Muscle of arm (tissue), 12 donors: ENCODE measurements around the gene LRRC41. TPM values are rescaled to one million over a fixed set of nuclear protein-coding genes. Genes with fewer than 3 reads are reported as not detected.
A peak's percentile ranks its signal among the peaks of the same experiment; 100 is the strongest.
"Not testable (repeated sequence)": the region's sequence is repeated elsewhere in the genome, so short reads cannot be mapped to it uniquely, and the experiment has no call there.

Experiments
- DNase-seq: peaks from one replicate; pipeline ENCODE4 v3.0.0-alpha.2; 2013
- polyA plus RNA-seq, 12 donors: library from polyadenylated mRNA; unstranded; fragments of 120-200 nt; gene quantifications; one replicate each; pipeline ENCODE4 v1.2.1, GENCODE V29; 2013; ENCODE audit not compliant: insufficient read length in 12 of 12

Gene LRRC41
- polyA plus RNA-seq, 12 donors: 44.1 to 62.3 (median 57.2) TPM; not detected in 1

DNA sequence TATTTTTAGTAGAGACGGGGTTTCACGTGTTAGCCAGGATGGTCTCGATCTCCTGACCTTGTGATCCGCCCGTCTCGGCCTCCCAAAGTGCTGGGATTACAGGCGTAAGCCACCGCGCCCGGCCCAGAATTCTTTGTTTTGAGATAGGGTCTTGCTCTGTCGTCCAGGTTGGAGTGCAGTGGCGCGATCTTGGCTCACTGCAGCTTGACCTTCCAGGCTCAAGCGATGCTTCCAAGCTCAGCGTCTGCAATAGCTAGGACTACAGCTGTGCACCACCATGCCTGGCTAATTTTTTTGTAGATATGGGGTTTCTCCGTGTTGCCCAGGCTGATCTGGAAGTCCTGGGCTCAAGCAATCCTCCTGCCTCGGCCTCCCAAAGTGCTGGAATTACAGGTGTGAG is 57.3 kb downstream of the LRRC41 start:
- DNase-seq: not testable (repeated sequence)

DNA sequence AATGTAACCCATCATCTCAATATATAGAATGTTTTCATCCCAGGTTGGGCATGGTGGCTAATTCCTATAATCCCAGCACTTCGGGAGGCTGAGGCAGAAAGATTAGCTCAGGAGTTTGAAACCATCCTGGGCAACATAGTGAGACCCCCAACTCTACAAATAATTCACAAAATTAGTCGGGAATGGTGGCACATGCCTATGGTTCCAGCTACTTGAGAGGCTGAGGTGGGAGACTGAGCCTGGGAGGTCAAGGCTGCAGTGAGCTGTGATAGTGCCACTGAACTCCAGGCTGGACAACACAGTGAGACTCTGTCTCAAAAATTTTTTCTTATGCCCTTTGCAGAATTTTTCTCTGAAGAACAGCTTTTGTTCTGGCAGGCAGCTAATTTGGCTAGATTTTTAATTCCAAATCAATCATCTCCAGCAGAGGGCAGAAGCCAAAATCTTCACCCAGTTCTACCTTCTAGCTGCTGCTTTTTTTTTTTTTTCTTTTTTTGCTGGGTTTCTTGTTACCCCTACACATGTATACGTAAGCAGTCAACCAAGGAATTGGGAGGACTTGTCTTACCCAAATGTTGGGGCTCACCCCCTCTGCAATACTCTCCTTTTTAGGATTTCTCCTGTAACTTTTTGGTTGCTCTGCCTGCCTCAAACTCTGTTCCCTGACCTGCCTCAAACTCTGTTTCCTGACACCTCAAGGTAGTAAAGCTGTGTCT is 58.6 kb downstream of the LRRC41 start:
- DNase-seq: peak; percentile 5

DNA sequence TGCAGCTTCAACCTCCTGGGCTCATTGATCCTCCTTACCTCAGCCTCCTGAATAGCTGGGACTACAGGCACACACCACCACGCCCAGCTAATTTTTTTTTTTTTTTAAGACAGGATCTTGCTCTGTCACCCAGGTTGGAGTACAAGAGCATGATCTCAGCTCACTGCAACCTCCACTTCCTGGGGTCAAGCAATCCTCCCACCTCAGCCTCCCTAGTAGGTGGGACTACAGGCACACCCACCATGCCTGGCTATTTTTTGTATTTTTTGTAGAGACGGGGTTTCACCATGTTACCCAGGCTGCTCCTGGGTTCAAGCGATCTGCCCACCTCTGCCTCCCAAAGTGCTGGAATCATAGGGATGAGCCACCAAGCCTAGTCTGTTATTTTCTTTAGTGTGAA is 59.6 kb downstream of the LRRC41 start:
- DNase-seq: not testable (repeated sequence)

DNA sequence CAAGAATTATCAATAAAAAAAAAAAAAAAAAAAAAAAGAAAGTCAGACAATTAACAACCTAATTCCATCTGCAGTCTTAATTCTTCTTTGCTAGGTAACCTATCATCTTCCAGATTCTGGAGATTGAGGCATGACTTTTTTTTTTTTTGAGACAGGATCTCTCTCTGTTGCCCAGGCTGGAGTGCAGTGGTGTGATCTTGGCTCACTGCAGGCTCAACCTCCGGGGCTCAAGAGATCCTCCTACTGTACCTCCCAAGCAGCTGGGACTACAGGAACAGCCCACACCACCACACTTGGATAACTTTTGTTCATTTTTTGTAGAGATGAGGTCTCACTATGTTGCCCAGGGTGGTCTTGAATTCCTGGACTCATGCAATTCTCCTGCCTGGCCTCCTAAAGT is 60.5 kb downstream of the LRRC41 start:
- DNase-seq: no peak

DNA sequence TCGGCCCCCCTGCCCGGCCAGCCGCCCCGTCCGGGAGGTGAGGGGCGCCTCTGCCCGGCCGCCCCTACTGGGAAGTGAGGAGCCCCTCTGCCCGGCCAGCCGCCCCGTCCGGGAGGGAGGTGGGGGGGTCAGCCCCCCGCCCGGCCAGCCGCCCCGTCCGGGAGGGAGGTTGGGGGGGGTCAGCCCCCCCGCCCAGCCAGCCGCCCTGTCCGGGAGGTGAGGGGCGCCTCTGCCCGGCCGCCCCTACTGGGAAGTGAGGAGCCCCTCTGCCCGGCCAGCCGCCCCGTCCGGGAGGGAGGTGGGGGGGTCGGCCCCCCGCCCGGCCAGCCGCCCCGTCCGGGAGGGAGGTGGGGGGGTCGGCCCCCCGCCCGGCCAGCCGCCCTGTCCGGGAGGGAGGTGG is 61.7 kb downstream of the LRRC41 start:
- DNase-seq: not testable (repeated sequence)

DNA sequence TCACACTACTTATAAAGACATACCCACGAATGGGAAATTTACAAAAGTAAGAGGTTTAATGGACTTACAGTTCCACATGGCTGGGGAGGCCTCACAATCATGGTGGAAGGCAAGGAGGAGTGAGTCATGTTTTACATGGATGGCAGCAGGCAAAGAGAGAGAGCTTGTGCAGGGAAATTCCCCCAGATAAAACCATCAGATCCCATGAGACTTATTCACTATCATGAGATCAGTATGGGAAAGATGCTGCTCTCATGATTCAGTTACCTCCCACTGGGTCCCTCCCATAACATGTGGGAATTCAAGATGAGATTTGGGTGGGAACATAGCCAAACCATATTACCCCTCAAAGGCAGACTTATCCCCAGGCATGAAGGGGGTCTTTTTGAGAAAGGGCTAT is 64.6 kb downstream of the LRRC41 start:
- DNase-seq: not testable (repeated sequence)

DNA sequence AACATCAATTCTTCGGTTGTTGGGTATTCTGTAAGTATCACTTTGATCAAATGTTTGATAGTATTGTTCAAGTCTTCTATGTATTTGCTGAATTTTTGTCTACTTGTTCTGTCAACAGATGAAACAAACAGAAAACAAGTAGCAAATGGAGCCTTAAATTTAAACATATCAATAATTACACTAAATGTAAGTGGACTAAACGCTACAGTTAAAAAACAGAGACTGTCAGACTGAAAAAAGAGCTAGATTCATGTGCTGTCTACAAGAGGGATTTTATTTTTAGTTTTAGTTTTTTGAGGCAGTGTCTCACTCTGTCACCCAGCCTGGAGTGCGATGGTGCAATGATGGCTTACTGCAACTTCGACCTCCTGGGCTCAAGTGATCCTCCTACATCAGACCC is 66.5 kb downstream of the LRRC41 start:
- no peak for DNase-seq

DNA sequence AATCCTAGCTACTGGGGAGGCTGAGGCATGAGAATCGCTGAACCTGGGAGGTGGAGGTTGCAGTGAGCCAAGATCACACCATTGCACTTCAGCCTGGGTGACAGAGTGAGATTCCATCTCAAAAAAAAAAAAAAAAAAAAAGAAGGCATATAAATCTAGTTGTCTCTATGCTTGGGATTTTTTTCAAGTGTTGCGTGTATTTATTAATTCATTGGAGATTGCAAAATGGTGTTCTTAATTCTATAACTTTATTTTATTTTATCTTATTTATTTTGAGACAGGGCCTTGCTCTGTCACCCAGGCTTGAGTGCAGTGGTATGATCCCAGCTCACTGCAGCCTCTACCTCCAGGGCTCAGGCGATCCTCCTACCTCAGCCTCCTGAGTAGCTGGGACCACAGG is 72.2 kb downstream of the LRRC41 start:
- not testable (repeated sequence) for DNase-seq

Other genes starting within 250 kb of the LRRC41 start
- gene PIK3R3, start 171.0 kb downstream of the LRRC41 start, polyA plus RNA-seq: 10 to 100 TPM in 11 of 12 donors, not detected in 1; 13.2 to 19.9 (median 17.4) TPM
- 10 to 100 TPM in 1 of 12 donors, 1 to 10 TPM in 4, under 1 TPM in 6, not detected in 1; 0.48 to 30.1 (median 0.80) TPM for gene TSPAN1, start 128.5 kb downstream of the LRRC41 start, polyA plus RNA-seq
- not detected for gene P3R3URF, start 127.1 kb downstream of the LRRC41 start, polyA plus RNA-seq
- 10 to 100 TPM in 11 of 12 donors, not detected in 1; 44.8 to 64.6 (median 48.3) TPM for gene POMGNT1, start 105.2 kb downstream of the LRRC41 start, polyA plus RNA-seq
- gene LURAP1, start 100.3 kb downstream of the LRRC41 start, polyA plus RNA-seq: 1 to 10 TPM in 9 of 12 donors, under 1 TPM in 1, not detected in 2; 0.94 to 1.8 (median 1.2) TPM
- gene RAD54L, start 55.9 kb downstream of the LRRC41 start, polyA plus RNA-seq: 1 to 10 TPM in 10 of 12 donors, not detected in 2; 3.7 to 8.7 (median 6.5) TPM
- gene UQCRH, start 82 bp upstream of the LRRC41 start, polyA plus RNA-seq: 100 to 1,000 TPM in 11 of 12 donors, not detected in 1; 227 to 307 (median 272) TPM
- gene NSUN4, start 37.2 kb upstream of the LRRC41 start, polyA plus RNA-seq: 10 to 100 TPM in 11 of 12 donors, not detected in 1; 13.8 to 16.1 (median 14.5) TPM
- gene FAAH, start 90.7 kb upstream of the LRRC41 start, polyA plus RNA-seq: 10 to 100 TPM in 11 of 12 donors, not detected in 1; 10.8 to 25.8 (median 17.5) TPM
- gene DMBX1, start 186.2 kb upstream of the LRRC41 start, polyA plus RNA-seq: under 1 TPM in 3 of 12 donors, not detected in 9; 0.04 to 0.07 (median 0.07) TPM
- under 1 TPM in 1 of 12 donors, not detected in 11; 0.22 TPM for gene KNCN, start 248.0 kb upstream of the LRRC41 start, polyA plus RNA-seq